Liver (tissue), 9 donors: ENCODE measurements around the gene PADI3. TPM values are rescaled to one million over a fixed set of nuclear protein-coding genes. Genes with fewer than 3 reads are reported as not detected.

Experiments
- DNase-seq: peaks from one replicate; pipeline ENCODE4 v3.0.0-alpha.2; 2017; ENCODE audit warnings: low spot score
- H3K27ac ChIP-seq, 2 donors: one replicate each; pipeline ENCODE4 v1.7.0; 2013; ENCODE audit warnings: inconsistent platforms in 2 of 2, low read length in 2 of 2, control low read depth in 1 of 2, low read depth in 1 of 2, mild to moderate bottlenecking in 1 of 2
- H3K27me3 ChIP-seq, 4 donors: one replicate each; pipeline versions ENCODE4 v1.6.1 to v1.7.0; 2013; ENCODE audit warnings: low read length in 3 of 4, inconsistent platforms in 1 of 4, mild to moderate bottlenecking in 1 of 4, moderate library complexity in 1 of 4; ENCODE audit not compliant: control insufficient read depth in 4 of 4, insufficient read depth in 4 of 4
- H3K36me3 ChIP-seq, 4 donors: one replicate each; pipeline versions ENCODE4 v1.6.1 to v1.7.0; 2013; ENCODE audit warnings: low read length in 3 of 4, mild to moderate bottlenecking in 3 of 4, low read depth in 1 of 4, moderate library complexity in 1 of 4; ENCODE audit not compliant: control insufficient read depth in 4 of 4, insufficient read depth in 3 of 4
- H3K4me1 ChIP-seq, 4 donors: one replicate each; pipeline versions ENCODE4 v1.6.1 to v1.7.0; 2013; ENCODE audit warnings: low read length in 3 of 4, mild to moderate bottlenecking in 3 of 4, moderate library complexity in 1 of 4; ENCODE audit not compliant: control insufficient read depth in 4 of 4, insufficient read depth in 4 of 4
- H3K4me3 ChIP-seq, 3 donors: one replicate each; pipeline versions ENCODE4 v1.6.1 to v1.7.0; 2013; ENCODE audit warnings: low read length in 3 of 3, control low read depth in 1 of 3, low read depth in 1 of 3, mild to moderate bottlenecking in 1 of 3
- H3K9ac ChIP-seq, 2 donors: one replicate each; pipeline ENCODE4 v1.7.0; 2013; ENCODE audit warnings: low read length in 2 of 2, mild to moderate bottlenecking in 2 of 2, moderate library complexity in 2 of 2, control low read depth in 1 of 2, low read depth in 1 of 2
- H3K9me3 ChIP-seq, 4 donors: one replicate each; pipeline versions ENCODE4 v1.6.1 to v1.7.0; 2013; ENCODE audit warnings: low read length in 3 of 4; ENCODE audit not compliant: control insufficient read depth in 4 of 4
- ATF3 ChIP-seq: IDR thresholded peaks from 2 replicates; pipeline ENCODE4 v1.6.1; 2016; ENCODE audit warnings: antibody characterized with exemption
- EGR1 ChIP-seq, 2 donors: IDR thresholded peaks; 2 replicates each; pipeline ENCODE4 v1.6.1; 2016 to 2018; ENCODE audit warnings: antibody characterized with exemption in 2 of 2, low read depth in 2 of 2
- FOXA1 ChIP-seq: IDR thresholded peaks from 2 replicates; pipeline ENCODE4 v1.6.1; 2016; ENCODE audit warnings: antibody characterized with exemption
- FOXA2 ChIP-seq: IDR thresholded peaks from 2 replicates; pipeline ENCODE4 v1.6.1; 2016; ENCODE audit warnings: antibody characterized with exemption
- GABPA ChIP-seq, 2 donors: IDR thresholded peaks in 1 of 2; conservative IDR thresholded peaks in 1 of 2; 2 replicates each; pipeline ENCODE4 v1.6.1; 2016; ENCODE audit warnings: antibody characterized with exemption in 2 of 2, mild to moderate bottlenecking in 1 of 2, moderate library complexity in 1 of 2
- HNF4A ChIP-seq, 2 donors: conservative IDR thresholded peaks; 2 replicates each; pipeline ENCODE4 v1.6.1; 2016; ENCODE audit warnings: antibody characterized with exemption in 2 of 2, mild to moderate bottlenecking in 2 of 2
- HNF4G ChIP-seq: IDR thresholded peaks from 2 replicates; pipeline ENCODE4 v1.6.1; 2016; ENCODE audit warnings: antibody characterized with exemption
- JUND ChIP-seq, 2 donors: IDR thresholded peaks; 2 replicates each; pipeline ENCODE4 v1.6.1; 2016; ENCODE audit warnings: antibody characterized with exemption in 2 of 2
- MAX ChIP-seq: IDR thresholded peaks from 2 replicates; pipeline ENCODE4 v1.6.1; 2016; ENCODE audit warnings: antibody characterized with exemption
- NR2F2 ChIP-seq: IDR thresholded peaks from 2 replicates; pipeline ENCODE4 v1.6.1; 2016; ENCODE audit warnings: antibody characterized with exemption
- RAD21 ChIP-seq, 2 donors: IDR thresholded peaks; 2 replicates each; pipeline ENCODE4 v1.6.1; 2016; ENCODE audit warnings: antibody characterized with exemption in 2 of 2, mild to moderate bottlenecking in 2 of 2
- RXRA ChIP-seq, 2 donors: IDR thresholded peaks; 2 replicates each; pipeline ENCODE4 v1.6.1; 2017 to 2018; ENCODE audit warnings: antibody characterized with exemption in 2 of 2, mild to moderate bottlenecking in 1 of 2
- SP1 ChIP-seq: IDR thresholded peaks from 2 replicates; pipeline ENCODE4 v1.6.1; 2018; ENCODE audit warnings: antibody characterized with exemption, mild to moderate bottlenecking
- TAF1 ChIP-seq: conservative IDR thresholded peaks from 2 replicates; pipeline ENCODE4 v1.6.1; 2016; ENCODE audit warnings: antibody characterized with exemption, mild to moderate bottlenecking
- YY1 ChIP-seq: IDR thresholded peaks from 2 replicates; pipeline ENCODE4 v1.6.1; 2016; ENCODE audit warnings: antibody characterized with exemption, mild to moderate bottlenecking
- WGBS: extraction: QIAGEN DNeasy Blood & Tissue Kit; methylation state at CpG from one replicate; pipeline ENCODE4 v1.1.7; 2013; 5-methylcytosine and 5-hydroxymethylcytosine counted together
- polyA plus RNA-seq, 2 donors: library from polyadenylated mRNA; stranded (reverse) in 1 of 2; unstranded in 1 of 2; fragments of 200-250 nt in 1 of 2; fragments of >200 nt in 1 of 2; fragmentation: Nextera tagmentation in 1 of 2; extraction: Ambion mirVana in 1 of 2; gene quantifications; one replicate each; pipeline versions ENCODE4 v1.2.1 to v1.2.3, GENCODE V29; 2013 to 2015
- total RNA-seq, 2 donors: library from RNA; depleted of rRNA; stranded (reverse); fragments of >200 nt; gene quantifications; one replicate each; pipeline ENCODE4 v1.2.3, GENCODE V29; 2014
- TF ChIP-seq, protein P1 (sequence below): fragments of 150-350 bp; IDR thresholded peaks from 2 replicates; pipeline ENCODE4 v1.5.1; 2017; ENCODE audit warnings: improper control_type of control experiment, low read depth, low read length; ENCODE audit not compliant: missing input control
- TF ChIP-seq, protein P2 (sequence below): IDR thresholded peaks from 2 replicates; pipeline ENCODE4 v1.6.1; 2016; ENCODE audit warnings: antibody characterized with exemption
- donor health status: healthy.
- donor health status: healthy.
- donor health status: healthy.
- donor health status: healthy.
- donor health status: healthy.

Gene PADI3
- total and polyA plus RNA-seq, 4 donors = not detected

DNA sequence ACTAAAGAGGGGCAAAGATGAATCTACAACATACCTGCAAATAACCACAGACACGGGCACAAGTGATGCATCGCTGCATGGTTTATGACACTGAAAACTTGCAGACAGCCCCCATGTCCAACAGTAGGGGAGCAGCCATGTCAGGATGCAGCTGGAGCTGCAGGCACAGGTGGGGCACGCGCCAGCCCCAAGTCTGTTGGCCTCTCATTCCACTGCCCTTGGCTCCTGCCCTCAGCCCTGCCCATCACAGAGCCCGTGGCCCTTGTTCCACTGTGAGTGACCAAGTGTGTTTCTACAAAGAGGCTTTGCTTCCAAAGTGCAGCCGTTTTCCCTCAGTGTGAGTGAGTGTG, 55.9 kb downstream of the PADI3 start (continued):
- TF ChIP-seq GABPA (IDR thresholded peaks at IDR 0.05 in 1 of 2, conservative IDR thresholded peaks at IDR 0.05 in 1 of 2) = no peak
- TF ChIP-seq, protein P1, sequence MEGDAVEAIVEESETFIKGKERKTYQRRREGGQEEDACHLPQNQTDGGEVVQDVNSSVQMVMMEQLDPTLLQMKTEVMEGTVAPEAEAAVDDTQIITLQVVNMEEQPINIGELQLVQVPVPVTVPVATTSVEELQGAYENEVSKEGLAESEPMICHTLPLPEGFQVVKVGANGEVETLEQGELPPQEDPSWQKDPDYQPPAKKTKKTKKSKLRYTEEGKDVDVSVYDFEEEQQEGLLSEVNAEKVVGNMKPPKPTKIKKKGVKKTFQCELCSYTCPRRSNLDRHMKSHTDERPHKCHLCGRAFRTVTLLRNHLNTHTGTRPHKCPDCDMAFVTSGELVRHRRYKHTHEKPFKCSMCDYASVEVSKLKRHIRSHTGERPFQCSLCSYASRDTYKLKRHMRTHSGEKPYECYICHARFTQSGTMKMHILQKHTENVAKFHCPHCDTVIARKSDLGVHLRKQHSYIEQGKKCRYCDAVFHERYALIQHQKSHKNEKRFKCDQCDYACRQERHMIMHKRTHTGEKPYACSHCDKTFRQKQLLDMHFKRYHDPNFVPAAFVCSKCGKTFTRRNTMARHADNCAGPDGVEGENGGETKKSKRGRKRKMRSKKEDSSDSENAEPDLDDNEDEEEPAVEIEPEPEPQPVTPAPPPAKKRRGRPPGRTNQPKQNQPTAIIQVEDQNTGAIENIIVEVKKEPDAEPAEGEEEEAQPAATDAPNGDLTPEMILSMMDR = no peak

DNA sequence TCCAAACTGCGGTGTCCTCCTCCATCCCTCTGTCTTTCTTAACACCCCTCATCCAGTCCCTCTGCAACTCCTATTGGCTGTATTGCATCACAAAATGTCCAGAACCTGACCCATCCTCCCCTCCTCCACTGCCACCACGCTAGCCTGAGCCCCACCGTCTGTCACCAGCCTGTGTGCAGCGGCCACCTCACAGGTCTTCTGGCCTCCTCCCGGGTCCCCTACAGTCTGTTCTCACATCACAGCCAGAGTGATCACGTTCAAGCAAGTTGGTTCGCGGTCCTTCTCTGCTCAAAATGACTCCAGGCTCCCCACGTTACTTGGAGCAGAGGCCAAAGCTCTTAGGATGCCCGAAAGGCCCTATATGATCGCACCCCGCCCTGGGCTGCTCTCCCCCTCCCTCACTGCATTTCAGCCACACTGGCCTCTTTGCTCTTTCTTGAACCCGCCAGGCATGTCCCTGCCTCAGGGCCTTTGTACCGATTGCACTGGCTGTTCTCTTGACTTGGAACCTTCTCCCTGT, 56.7 kb downstream of the PADI3 start:
- Histone ChIP-seq H3K27ac (no peak overlapping the region), H3K4me1 (no peaks in the 10 kb centered on the region), H3K9ac (no peak overlapping the region), H3K27me3 (peaks cover 0 to 7% (median 0%) of the 10 kb centered on the region in 4 donors), H3K9me3 (peaks cover 0 to 3% (median 0%) of the 10 kb centered on the region in 4 donors), H3K36me3 (no peaks in the 10 kb centered on the region), H3K4me3 (no peak overlapping the region)
- 68% methylated on average over 14 of the region's 14 CpGs for WGBS
- no peak for DNase-seq
- TF ChIP-seq RAD21 (IDR thresholded peaks at IDR 0.05) (no peak), RXRA (IDR thresholded peaks at IDR 0.05) (no peak), MAX (no peak), NR2F2 (no peak), SP1 (no peak), YY1 (no peak), GABPA (IDR thresholded peaks at IDR 0.05 in 1 of 2, conservative IDR thresholded peaks at IDR 0.05 in 1 of 2) (no peak), TAF1 (no peak), JUND (IDR thresholded peaks at IDR 0.05) (no peak)
- TF ChIP-seq, protein P2, sequence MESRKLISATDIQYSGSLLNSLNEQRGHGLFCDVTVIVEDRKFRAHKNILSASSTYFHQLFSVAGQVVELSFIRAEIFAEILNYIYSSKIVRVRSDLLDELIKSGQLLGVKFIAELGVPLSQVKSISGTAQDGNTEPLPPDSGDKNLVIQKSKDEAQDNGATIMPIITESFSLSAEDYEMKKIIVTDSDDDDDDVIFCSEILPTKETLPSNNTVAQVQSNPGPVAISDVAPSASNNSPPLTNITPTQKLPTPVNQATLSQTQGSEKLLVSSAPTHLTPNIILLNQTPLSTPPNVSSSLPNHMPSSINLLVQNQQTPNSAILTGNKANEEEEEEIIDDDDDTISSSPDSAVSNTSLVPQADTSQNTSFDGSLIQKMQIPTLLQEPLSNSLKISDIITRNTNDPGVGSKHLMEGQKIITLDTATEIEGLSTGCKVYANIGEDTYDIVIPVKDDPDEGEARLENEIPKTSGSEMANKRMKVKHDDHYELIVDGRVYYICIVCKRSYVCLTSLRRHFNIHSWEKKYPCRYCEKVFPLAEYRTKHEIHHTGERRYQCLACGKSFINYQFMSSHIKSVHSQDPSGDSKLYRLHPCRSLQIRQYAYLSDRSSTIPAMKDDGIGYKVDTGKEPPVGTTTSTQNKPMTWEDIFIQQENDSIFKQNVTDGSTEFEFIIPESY = no peak

- Histone ChIP-seq H3K9me3 (peaks cover 0 to 3% (median 0%) of the 10 kb centered on the region in 4 donors), H3K36me3 (no peaks in the 10 kb centered on the region), H3K9ac (no peak overlapping the region), H3K27me3 (peaks cover 0 to 7% (median 2%) of the 10 kb centered on the region in 4 donors), H3K27ac (no peak overlapping the region), H3K4me3 (no peak overlapping the region), H3K4me1 (no peaks in the 10 kb centered on the region)
- no peak for TF ChIP-seq SP1
- TF ChIP-seq RAD21 (IDR thresholded peaks at IDR 0.05) = no peak
- no peak for TF ChIP-seq TAF1
- TF ChIP-seq FOXA2 = no peak
- no peak for TF ChIP-seq ATF3
- no peak for TF ChIP-seq FOXA1
- no peak for TF ChIP-seq EGR1 (IDR thresholded peaks at IDR 0.05; ENCODE audit: low read depth in 2 of 2)
- TF ChIP-seq, protein P1 = no peak
- TF ChIP-seq, protein P2 = no peak
- no peak for TF ChIP-seq NR2F2
- TF ChIP-seq HNF4A (conservative IDR thresholded peaks at IDR 0.05) = no peak
- TF ChIP-seq JUND (IDR thresholded peaks at IDR 0.05) = no peak
- no peak for TF ChIP-seq GABPA (IDR thresholded peaks at IDR 0.05 in 1 of 2, conservative IDR thresholded peaks at IDR 0.05 in 1 of 2)
- no peak for TF ChIP-seq RXRA (IDR thresholded peaks at IDR 0.05)
- no peak for TF ChIP-seq YY1
- no peak for TF ChIP-seq HNF4G
- no peak for DNase-seq
- WGBS = 71% methylated on average over 6 of the region's 6 CpGs
These were observed 57.5 kb downstream of the PADI3 start for GRCh38 chr1:17306407-17306806.
